Measurements from ENCODE around the gene OST4. TPM values are rescaled to one million over a fixed set of nuclear protein-coding genes. Genes with fewer than 3 reads are reported as not detected.

Gene OST4
- total and polyA plus RNA-seq, 10 of the 15 experiments (the other 5 are each of a cell fraction or from before 2014, with no cell fraction given) = 270 to 1,543 (median 523) TPM

DNA sequence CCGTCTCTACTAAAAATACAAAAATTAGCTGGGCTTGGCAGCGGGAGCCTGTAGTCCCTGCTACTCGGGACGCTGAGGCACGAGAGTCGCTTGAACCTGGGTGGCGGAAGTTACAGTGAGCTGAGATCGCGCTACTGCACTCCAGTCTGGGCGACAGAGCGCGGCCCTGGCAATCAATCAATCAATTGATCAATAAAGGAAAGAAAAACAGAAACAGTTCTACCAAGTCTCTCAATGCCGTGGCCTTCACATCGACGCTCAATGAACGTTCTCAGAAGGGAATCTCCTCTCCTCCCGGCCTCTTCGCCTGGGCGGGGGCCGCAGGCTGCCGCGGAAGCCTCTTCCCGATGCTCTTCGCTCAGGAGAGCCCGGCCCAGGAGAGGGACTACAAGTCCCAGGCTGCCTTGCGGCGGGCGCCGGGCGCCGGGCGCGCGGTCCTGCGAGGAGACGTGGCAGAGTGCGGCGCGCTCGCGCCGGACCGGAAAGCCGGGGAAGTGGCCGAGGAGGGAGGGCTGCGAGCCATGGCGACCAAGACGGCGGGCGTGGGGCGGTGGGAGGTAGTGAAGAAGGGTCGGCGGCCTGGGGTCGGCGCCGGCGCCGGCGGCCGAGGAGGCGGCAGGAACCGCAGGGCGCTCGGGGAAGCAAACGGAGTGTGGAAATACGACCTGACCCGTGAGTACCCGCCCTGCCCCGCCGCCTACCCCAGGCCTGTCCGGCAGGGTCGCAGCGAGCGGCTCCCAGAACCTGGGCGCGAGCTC is 38.8 kb downstream of the OST4 start, which contains the start of gene TMEM214 (continued):
- TF ChIP-seq, protein P1, sequence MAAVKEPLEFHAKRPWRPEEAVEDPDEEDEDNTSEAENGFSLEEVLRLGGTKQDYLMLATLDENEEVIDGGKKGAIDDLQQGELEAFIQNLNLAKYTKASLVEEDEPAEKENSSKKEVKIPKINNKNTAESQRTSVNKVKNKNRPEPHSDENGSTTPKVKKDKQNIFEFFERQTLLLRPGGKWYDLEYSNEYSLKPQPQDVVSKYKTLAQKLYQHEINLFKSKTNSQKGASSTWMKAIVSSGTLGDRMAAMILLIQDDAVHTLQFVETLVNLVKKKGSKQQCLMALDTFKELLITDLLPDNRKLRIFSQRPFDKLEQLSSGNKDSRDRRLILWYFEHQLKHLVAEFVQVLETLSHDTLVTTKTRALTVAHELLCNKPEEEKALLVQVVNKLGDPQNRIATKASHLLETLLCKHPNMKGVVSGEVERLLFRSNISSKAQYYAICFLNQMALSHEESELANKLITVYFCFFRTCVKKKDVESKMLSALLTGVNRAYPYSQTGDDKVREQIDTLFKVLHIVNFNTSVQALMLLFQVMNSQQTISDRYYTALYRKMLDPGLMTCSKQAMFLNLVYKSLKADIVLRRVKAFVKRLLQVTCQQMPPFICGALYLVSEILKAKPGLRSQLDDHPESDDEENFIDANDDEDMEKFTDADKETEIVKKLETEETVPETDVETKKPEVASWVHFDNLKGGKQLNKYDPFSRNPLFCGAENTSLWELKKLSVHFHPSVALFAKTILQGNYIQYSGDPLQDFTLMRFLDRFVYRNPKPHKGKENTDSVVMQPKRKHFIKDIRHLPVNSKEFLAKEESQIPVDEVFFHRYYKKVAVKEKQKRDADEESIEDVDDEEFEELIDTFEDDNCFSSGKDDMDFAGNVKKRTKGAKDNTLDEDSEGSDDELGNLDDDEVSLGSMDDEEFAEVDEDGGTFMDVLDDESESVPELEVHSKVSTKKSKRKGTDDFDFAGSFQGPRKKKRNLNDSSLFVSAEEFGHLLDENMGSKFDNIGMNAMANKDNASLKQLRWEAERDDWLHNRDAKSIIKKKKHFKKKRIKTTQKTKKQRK (IDR thresholded peaks at IDR 0.05; ENCODE audit: low read depth, low read length) = no peak
- TF ChIP-seq ZNF24 (IDR thresholded peaks at IDR 0.05) (no peak), PML (IDR thresholded peaks at IDR 0.05; ENCODE audit: low read length) (no peak), RAD21 (IDR thresholded peaks at IDR 0.05; ENCODE audit: insufficient read depth, low read depth, low read length) (no peak), LARP7 (IDR thresholded peaks at IDR 0.05) (peak; percentile 68; the same call in 1 of the 2 replicates), CREM (IDR thresholded peaks at IDR 0.05; ENCODE audit: low read depth) (peak; percentile 73), E2F8 (IDR thresholded peaks at IDR 0.05; ENCODE audit: low read depth, partially characterized antibody) (peak; percentile 28), SREBF2 (IDR thresholded peaks at IDR 0.05; ENCODE audit: low read length) (no peak), TARDBP (IDR thresholded peaks at IDR 0.05; ENCODE audit: borderline replicate concordance) (peak; percentile 70; the same call in 1 of the 2 replicates), MXI1 (IDR thresholded peaks at IDR 0.05; ENCODE audit: low read depth, low read length) (peak; percentile 80), RBBP5 (conservative IDR thresholded peaks at IDR 0.05) (no peak)
